ENCODE data around the gene RAPGEF1.

Gene RAPGEF1

DNA sequence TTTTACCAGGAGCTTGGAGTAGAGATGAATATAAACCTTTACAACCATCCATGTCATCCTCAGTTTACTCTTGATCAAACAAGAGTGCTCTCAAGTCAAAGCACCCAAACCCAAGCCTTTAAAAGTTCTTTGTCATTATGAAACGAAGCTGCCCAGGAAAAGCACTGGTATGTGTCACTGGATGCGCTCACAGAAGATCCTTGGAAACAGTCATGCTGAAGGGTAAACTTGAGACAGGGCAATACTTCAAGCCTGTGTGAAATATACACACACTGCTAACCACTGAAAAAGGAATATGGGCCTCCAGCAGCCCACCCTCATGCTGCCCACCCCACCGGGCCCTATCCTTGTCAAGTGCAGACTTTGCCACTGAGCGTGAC is 110.1 kb downstream of the RAPGEF1 start:
- TF ChIP-seq, protein P1, sequence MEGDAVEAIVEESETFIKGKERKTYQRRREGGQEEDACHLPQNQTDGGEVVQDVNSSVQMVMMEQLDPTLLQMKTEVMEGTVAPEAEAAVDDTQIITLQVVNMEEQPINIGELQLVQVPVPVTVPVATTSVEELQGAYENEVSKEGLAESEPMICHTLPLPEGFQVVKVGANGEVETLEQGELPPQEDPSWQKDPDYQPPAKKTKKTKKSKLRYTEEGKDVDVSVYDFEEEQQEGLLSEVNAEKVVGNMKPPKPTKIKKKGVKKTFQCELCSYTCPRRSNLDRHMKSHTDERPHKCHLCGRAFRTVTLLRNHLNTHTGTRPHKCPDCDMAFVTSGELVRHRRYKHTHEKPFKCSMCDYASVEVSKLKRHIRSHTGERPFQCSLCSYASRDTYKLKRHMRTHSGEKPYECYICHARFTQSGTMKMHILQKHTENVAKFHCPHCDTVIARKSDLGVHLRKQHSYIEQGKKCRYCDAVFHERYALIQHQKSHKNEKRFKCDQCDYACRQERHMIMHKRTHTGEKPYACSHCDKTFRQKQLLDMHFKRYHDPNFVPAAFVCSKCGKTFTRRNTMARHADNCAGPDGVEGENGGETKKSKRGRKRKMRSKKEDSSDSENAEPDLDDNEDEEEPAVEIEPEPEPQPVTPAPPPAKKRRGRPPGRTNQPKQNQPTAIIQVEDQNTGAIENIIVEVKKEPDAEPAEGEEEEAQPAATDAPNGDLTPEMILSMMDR (IDR thresholded peaks at IDR 0.05; ENCODE audit: control extremely low read depth, extremely low read depth, low read depth, missing control alignments) = no peak
- CTCF ChIA-PET = interaction anchor here (0.8 to 2.6 kb wide), 10 partner anchors 9 to 110 kb away, joined by 3 to 18 read pairs (median 5); partner anchors contain the start of gene RAPGEF1
- POLR2A ChIA-PET = interaction anchor here (0.6 to 1.8 kb wide), 5 partner anchors 9 to 39 kb away, joined by 3 to 10 read pairs (median 3); no protein-coding TSS in a partner anchor
- no peak for DNase-seq (ENCODE audit: extremely low spot score)

DNA sequence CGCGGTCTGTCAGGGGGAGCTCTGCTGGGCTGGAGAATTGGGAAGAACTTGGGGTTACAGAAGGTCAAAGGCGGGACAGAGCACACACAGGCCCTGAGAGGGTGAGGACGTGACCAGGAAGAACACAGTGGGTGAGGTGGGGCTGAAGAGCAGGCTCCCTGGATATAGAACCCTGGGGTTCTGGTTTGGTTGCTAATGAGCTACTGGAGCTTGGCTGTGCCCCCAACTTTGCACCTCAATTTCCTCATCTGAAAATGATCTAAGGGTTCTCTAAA is 110.7 kb downstream of the RAPGEF1 start:
- ChIA-PET POLR2A (interaction anchor here (0.6 to 1.8 kb wide), 3 partner anchors 8 to 40 kb away, joined by 3 to 10 read pairs (median 5); no protein-coding TSS in a partner anchor), CTCF (interaction anchor here (1.1 to 2.6 kb wide), 11 partner anchors 10 to 99 kb away, joined by 3 to 18 read pairs (median 4); no protein-coding TSS in a partner anchor)
- DNase-seq (ENCODE audit: extremely low spot score) = no peak
- TF ChIP-seq, protein P1 (IDR thresholded peaks at IDR 0.05; ENCODE audit: control extremely low read depth, extremely low read depth, low read depth, missing control alignments) = no peak

DNA sequence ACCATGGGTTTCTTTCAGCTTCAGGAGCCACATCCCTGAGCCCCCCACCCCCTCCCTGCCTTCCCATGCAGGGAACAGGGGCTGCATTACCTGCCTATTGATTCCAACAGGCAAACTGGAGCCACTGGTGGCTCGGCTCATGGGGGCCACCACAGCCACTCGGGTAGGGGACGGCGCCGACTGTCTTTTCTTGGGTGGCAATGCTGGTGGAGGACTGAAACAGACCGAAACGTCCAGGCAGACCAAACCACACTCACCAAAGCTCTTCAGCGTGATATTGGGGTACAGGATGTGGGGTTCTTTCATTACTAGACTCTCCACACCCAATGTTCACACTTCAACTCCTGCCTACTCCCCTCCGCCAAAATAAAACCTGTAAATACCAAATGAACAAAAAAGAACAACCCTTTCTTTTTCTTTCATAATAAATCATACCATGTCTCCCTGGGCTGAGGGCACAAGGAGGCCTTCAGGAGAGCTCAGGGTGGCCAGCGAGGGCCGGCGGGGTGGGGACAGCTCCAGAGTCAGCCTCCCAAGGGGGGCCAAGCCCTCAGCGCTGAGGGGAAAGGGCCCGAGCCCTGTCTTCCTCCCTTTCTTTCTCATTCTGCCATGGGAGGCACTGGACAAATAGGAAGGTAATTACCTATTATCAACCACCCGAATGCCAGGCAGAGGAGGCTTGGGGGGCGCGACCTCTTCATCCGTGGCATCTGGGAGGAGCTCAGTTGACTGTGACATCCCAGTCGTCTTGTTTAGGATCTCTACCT is 111.2 kb downstream of the RAPGEF1 start:
- ChIA-PET POLR2A (interaction anchor here (0.5 to 1.6 kb wide), 2 partner anchors 41 to 91 kb away, joined by 3 to 5 read pairs; no protein-coding TSS in a partner anchor), CTCF (interaction anchor here (1.0 to 2.1 kb wide), 10 partner anchors 11 to 110 kb away, joined by 3 to 10 read pairs (median 4); no protein-coding TSS in a partner anchor)

DNA sequence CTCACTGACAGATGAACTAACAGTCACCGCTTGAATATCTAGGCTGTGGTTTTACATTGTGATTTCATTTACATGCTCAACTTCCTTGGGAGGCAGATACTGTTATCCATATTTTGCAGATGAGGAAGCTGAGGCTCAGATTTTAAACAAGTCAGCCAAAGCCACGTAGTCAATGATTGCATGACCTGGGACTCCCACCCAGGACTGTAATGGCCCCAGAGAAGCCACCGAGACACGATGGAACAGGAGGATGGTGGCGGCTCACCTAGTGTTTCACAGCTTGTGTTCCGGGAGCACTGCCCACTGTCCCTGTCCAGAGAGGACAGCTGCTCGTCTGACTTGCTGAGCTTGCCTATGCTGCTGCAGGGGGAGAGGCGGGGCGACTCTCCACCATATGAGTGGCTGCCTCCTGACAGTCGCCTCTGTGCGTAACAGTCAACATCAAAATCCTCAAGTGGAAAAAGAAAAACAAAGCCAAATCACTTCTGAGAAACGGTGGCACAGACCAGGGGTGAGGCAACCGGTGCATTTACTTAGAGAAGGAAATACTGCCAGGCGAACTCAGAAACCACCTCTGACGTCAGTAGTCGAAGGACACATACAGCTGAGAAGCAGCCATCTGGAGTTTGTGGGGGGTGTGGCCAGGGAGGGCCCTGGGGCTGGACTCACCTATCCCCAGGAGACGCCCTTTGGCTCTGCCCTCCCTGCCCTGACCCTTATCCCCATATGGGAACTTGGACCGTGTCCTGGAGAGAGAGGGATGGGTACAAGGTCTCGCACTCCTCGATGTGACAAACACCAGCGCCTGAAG is 112.0 kb downstream of the RAPGEF1 start:
- CTCF ChIA-PET = interaction anchor here (0.8 to 2.1 kb wide), 8 partner anchors 11 to 111 kb away, joined by 3 to 10 read pairs (median 5); no protein-coding TSS in a partner anchor
- TF ChIP-seq, protein P1 (IDR thresholded peaks at IDR 0.05; ENCODE audit: control extremely low read depth, extremely low read depth, low read depth, missing control alignments) = no peak
- DNase-seq (ENCODE audit: extremely low spot score) = no peak
- POLR2A ChIA-PET = interaction anchor here (0.5 to 0.7 kb wide), 4 partner anchors 92 to 474 kb away, joined by 3 to 5 read pairs (median 4); no protein-coding TSS in a partner anchor

More for the DNA sequence above, 111.2 kb downstream of the RAPGEF1 start:
- no peak for DNase-seq (ENCODE audit: extremely low spot score)
- TF ChIP-seq, protein P1 (IDR thresholded peaks at IDR 0.05; ENCODE audit: control extremely low read depth, extremely low read depth, low read depth, missing control alignments) = no peak

DNA sequence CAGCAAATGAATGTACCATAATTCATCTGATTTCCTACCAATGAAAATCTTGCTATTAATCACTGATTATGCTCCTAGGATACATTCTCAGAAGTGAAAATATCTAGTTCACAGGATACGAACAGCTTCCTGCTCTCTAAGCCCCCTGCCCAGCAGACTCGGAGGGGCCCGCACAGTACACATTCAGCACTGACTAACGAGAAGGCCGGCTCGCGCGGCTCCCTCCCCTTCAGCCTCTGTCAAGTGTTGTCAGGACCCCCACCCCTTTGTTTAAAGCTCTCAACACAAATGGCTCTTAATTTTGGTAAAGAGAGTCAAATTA is 112.6 kb downstream of the RAPGEF1 start:
- TF ChIP-seq, protein P1 (IDR thresholded peaks at IDR 0.05; ENCODE audit: control extremely low read depth, extremely low read depth, low read depth, missing control alignments) = no peak
- DNase-seq (ENCODE audit: extremely low spot score) = no peak
- CTCF ChIA-PET = interaction anchor here (0.8 to 1.0 kb wide), 2 partner anchors 36 to 112 kb away, joined by 3 to 6 read pairs; no protein-coding TSS in a partner anchor
- POLR2A ChIA-PET = interaction anchor here (0.6 to 0.7 kb wide), 2 partner anchors 116 to 419 kb away, joined by 5 read pairs; no protein-coding TSS in a partner anchor

All from GM10248 (cell line).